Upper lobe of left lung (tissue), 4 donors: Measurements from ENCODE around the gene CLASRP.

Experiments used
- EP300 ChIP-seq, 4 donors: sonication (generic); formaldehyde crosslinking; IDR thresholded peaks; one replicate each; pipeline ENCODE4 v1.5.1; 2017; ENCODE audit warnings: antibody characterized with exemption in 4 of 4, control low read depth in 2 of 4
- TF ChIP-seq, protein P1 (sequence below), 6 experiments: fragments of 450-650 bp in 4 of 6; fragments of 200-600 bp in 2 of 6; sonication (generic) in 2 of 6; IDR thresholded peaks; one replicate each; pipeline ENCODE4 v1.5.1; 2016 to 2019; ENCODE audit warnings: antibody characterized with exemption in 6 of 6

- TF ChIP-seq, protein P1, sequence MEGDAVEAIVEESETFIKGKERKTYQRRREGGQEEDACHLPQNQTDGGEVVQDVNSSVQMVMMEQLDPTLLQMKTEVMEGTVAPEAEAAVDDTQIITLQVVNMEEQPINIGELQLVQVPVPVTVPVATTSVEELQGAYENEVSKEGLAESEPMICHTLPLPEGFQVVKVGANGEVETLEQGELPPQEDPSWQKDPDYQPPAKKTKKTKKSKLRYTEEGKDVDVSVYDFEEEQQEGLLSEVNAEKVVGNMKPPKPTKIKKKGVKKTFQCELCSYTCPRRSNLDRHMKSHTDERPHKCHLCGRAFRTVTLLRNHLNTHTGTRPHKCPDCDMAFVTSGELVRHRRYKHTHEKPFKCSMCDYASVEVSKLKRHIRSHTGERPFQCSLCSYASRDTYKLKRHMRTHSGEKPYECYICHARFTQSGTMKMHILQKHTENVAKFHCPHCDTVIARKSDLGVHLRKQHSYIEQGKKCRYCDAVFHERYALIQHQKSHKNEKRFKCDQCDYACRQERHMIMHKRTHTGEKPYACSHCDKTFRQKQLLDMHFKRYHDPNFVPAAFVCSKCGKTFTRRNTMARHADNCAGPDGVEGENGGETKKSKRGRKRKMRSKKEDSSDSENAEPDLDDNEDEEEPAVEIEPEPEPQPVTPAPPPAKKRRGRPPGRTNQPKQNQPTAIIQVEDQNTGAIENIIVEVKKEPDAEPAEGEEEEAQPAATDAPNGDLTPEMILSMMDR (IDR thresholded peaks at IDR 0.05), result no peak
- TF ChIP-seq EP300 (IDR thresholded peaks at IDR 0.05), result no peak
Observed at GRCh38 chr19:45097776-45098520, 59.1 kb downstream of the CLASRP start.
